Omental fat pad (tissue), 4 donors: ENCODE data around the gene STEEP1. TPM values are rescaled to one million over a fixed set of nuclear protein-coding genes. Genes with fewer than 3 reads are reported as not detected.
"Not testable (repeated sequence)": the region's sequence is repeated elsewhere in the genome, so short reads cannot be mapped to it uniquely, and the experiment has no call there.

Experiments used
- ATAC-seq: fragments of 150-250 bp; one replicate; pipeline ENCODE4 v1.9.1; 2016; ENCODE audit warnings: mild to moderate bottlenecking, moderate library complexity; ENCODE audit not compliant: low FRiP score
- DNase-seq: peaks from one replicate; pipeline ENCODE4 v3.0.0-alpha.2; 2019; ENCODE audit warnings: low spot score
- CTCF ChIP-seq, 3 donors: fragments of 450-650 bp; IDR thresholded peaks; one replicate each; pipeline ENCODE4 v1.5.1; 2016 to 2017; ENCODE audit warnings: antibody characterized with exemption in 3 of 3, mild to moderate bottlenecking in 3 of 3, moderate library complexity in 2 of 3
- total RNA-seq, 4 donors: library from RNA; depleted of rRNA; stranded (reverse); fragments of >200 nt; gene quantifications; one replicate each; pipeline ENCODE4 v1.1.0, GENCODE V29; 2016

The STEEP1 gene
- total RNA-seq, 4 donors from 2014 or later = 24.0 to 32.0 (median 28.6) TPM

DNA sequence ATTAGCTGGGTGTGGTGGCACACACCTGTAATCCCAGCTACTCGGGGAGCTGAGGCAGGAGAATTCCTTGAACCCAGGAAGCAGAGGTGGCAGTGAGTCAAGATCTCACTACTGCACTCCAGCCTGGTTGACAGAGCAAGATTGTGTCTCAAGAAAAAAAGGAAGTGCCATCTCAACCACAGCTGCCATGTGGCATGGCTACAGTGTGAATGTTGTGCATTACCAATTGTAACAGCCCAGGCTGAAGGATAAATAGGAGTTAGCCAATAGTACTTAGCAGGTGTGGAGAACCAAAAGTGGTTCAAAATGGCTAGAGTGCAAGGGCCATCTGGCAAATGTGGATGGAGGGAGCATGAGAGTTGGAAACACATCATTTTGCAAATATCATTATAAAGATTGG lies 68.0 kb downstream of the STEEP1 start:
- TF ChIP-seq CTCF (IDR thresholded peaks at IDR 0.05) = no peak
- DNase-seq (no peak), ATAC-seq (no peak)

- DNase-seq (no peak), ATAC-seq (no peak)
- no peak for TF ChIP-seq CTCF (IDR thresholded peaks at IDR 0.05)
Measured at GRCh38 chrX:119495734-119496726, 69.2 kb downstream of the STEEP1 start.

- DNase-seq, ATAC-seq: not testable (repeated sequence)
Measured at GRCh38 chrX:119493851-119494495, 71.2 kb downstream of the STEEP1 start.

GRCh38 chrX:119492463-119492862 lies 72.7 kb downstream of the STEEP1 start:
- DNase-seq (no peak), ATAC-seq (no peak)
- no peak for TF ChIP-seq CTCF (IDR thresholded peaks at IDR 0.05)

- no peak for DNase-seq
- no peak for TF ChIP-seq CTCF (IDR thresholded peaks at IDR 0.05)
- no peak for ATAC-seq
Measured at GRCh38 chrX:119489212-119490074, 75.8 kb downstream of the STEEP1 start.

DNA sequence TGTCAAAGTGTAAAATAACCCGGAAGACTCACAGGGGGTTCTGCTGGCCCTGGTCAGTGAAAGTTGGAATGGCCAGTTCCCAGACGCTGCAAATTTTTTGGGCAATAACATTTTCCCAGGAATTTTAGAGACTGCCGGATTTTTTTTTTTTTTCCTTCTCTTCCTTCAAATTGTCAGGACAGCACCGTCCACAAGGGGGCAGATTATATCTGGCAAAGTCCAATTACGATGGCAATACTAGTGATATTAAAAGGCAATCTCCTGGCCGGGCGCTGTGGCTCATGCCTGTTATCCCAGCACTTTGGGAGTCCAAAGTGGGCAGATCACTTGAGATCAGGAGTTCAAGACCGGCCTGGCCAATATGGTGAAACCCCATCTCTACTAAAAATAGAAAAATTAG lies 76.5 kb downstream of the STEEP1 start:
- no peak for DNase-seq
- TF ChIP-seq CTCF (IDR thresholded peaks at IDR 0.05) = no peak
- no peak for ATAC-seq

Other genes starting within 250 kb of the STEEP1 start
- gene SLC25A43, start 166.1 kb downstream of the STEEP1 start, total RNA-seq = 10 to 100 TPM; 18.4 to 33.7 (median 22.2) TPM
- 100 to 1,000 TPM; 115 to 215 (median 194) TPM for gene SLC25A5, start 97.0 kb downstream of the STEEP1 start, total RNA-seq
- gene UBE2A, start 9.2 kb upstream of the STEEP1 start, total RNA-seq = 10 to 100 TPM; 30.3 to 44.0 (median 35.2) TPM
- 10 to 100 TPM in 1 of 4 donors, 1 to 10 TPM in 3; 4.5 to 10.9 (median 8.0) TPM for gene NKRF, start 41.0 kb upstream of the STEEP1 start, total RNA-seq
- 10 to 100 TPM; 13.9 to 19.2 (median 17.8) TPM for gene SEPTIN6, start 127.8 kb upstream of the STEEP1 start, total RNA-seq
- gene SOWAHD, start 193.2 kb upstream of the STEEP1 start, total RNA-seq = 1 to 10 TPM in 1 of 4 donors, under 1 TPM in 2, not detected in 1; 0.72 to 1.1 (median 0.79) TPM
- 1,000 to 10,000 TPM; 5,321 to 8,187 (median 6,468) TPM for gene RPL39, start 226.2 kb upstream of the STEEP1 start, total RNA-seq